Measurements from ENCODE around the gene CYFIP2.

GRCh38 chr5:157285310-157286035 is 19.6 kb downstream of the CYFIP2 start:
- TF ChIP-seq FOXK2 (IDR thresholded peaks at IDR 0.05), result no peak
- TF ChIP-seq ARNT (IDR thresholded peaks at IDR 0.05), result no peak

Data from HEK293T (cell line).